Fibroblast of lung (primary cell): ENCODE measurements around the gene IL1B. TPM values are rescaled to one million over a fixed set of nuclear protein-coding genes. Genes with fewer than 3 reads are reported as not detected.

Source experiments
- DNase-seq, 2 donors: peaks; one replicate each; pipeline versions ENCODE4 v3.0.0 to v3.0.0-alpha.2; 2010; ENCODE audit warnings: low read depth in 2 of 2
- H2AFZ ChIP-seq: 2 replicates; pipeline ENCODE4 v1.5.1; 2012; ENCODE audit warnings: low read length, control low read depth, inconsistent platforms
- H3K27ac ChIP-seq: 2 replicates; pipeline ENCODE4 v1.5.1; 2011; ENCODE audit warnings: low read length, control low read depth; ENCODE audit not compliant: insufficient read depth
- H3K27me3 ChIP-seq: 2 replicates; pipeline ENCODE4 v1.5.1; 2011; ENCODE audit warnings: mild to moderate bottlenecking, low read length; ENCODE audit not compliant: control insufficient read depth, insufficient read depth
- H3K36me3 ChIP-seq: 2 replicates; pipeline ENCODE4 v1.5.1; 2011; ENCODE audit warnings: low read length; ENCODE audit not compliant: control insufficient read depth, insufficient read depth
- H3K4me1 ChIP-seq: 2 replicates; pipeline ENCODE4 v1.5.1; 2011; ENCODE audit warnings: low read length; ENCODE audit not compliant: control insufficient read depth, insufficient read depth; ENCODE audit errors: extremely low read depth
- H3K4me2 ChIP-seq: 2 replicates; pipeline ENCODE4 v1.5.1; 2011; ENCODE audit warnings: low read length, control low read depth; ENCODE audit not compliant: insufficient read depth; ENCODE audit errors: extremely low read depth
- H3K4me3 ChIP-seq, 4 experiments: fragments of 200-600 bp in 1 of 4; sonication (generic) in 1 of 4; replicated peaks in 1 of 4; 2 replicates each; pipeline ENCODE4 v1.5.1; 2011 to 2016; ENCODE audit warnings: low read length in 4 of 4, low read depth in 3 of 4, mild to moderate bottlenecking in 3 of 4, control low read depth in 2 of 4, inconsistent platforms in 1 of 4, mixed read lengths in 1 of 4; ENCODE audit not compliant: insufficient read depth in 1 of 4; ENCODE audit errors: control extremely low read depth in 1 of 4
- H3K79me2 ChIP-seq: 2 replicates; pipeline ENCODE4 v1.5.1; 2012; ENCODE audit warnings: mild to moderate bottlenecking, low read length, inconsistent platforms; ENCODE audit not compliant: control insufficient read depth, insufficient read depth
- H3K9ac ChIP-seq: 2 replicates; pipeline ENCODE4 v1.5.1; 2011; ENCODE audit warnings: mild to moderate bottlenecking, low read length, control low read depth; ENCODE audit not compliant: insufficient read depth
- H3K9me3 ChIP-seq: 2 replicates; pipeline ENCODE4 v1.5.1; 2012; ENCODE audit warnings: low read depth, low read length; ENCODE audit not compliant: control insufficient read depth, insufficient read depth
- H4K20me1 ChIP-seq: 2 replicates; pipeline ENCODE4 v1.5.1; 2011; ENCODE audit warnings: low read length; ENCODE audit not compliant: control insufficient read depth, insufficient read depth; ENCODE audit errors: extremely low read depth
- EZH2 ChIP-seq: IDR thresholded peaks from 2 replicates; pipeline ENCODE4 v1.5.1; 2012; ENCODE audit warnings: low read length, control low read depth, mild to moderate bottlenecking; ENCODE audit errors: missing control alignments
- polyA plus RNA-seq, 2 donors: library from polyadenylated mRNA; depleted of rRNA in 1 of 2; stranded (reverse) in 1 of 2; unstranded in 1 of 2; fragments of >200 nt; gene quantifications; 2 replicates each; pipeline ENCODE4 v1.2.1, GENCODE V29; 2011 to 2012; ENCODE audit warnings: missing spikeins in 1 of 2
- total RNA-seq: library from RNA; depleted of rRNA; stranded (reverse); fragments of >200 nt; gene quantifications from 2 replicates; pipeline ENCODE4 v1.2.1, GENCODE V29; 2014
- TF ChIP-seq, protein P1 (sequence below), 2 donors: IDR thresholded peaks in 1 of 2; conservative IDR thresholded peaks in 1 of 2; 1 replicate in 1 of 2; 2 replicates in 1 of 2; pipeline ENCODE4 v1.5.1; 2011 to 2012; ENCODE audit warnings: low read length in 2 of 2, control low read depth in 1 of 2, inconsistent platforms in 1 of 2, low read depth in 1 of 2, mild to moderate bottlenecking in 1 of 2

Gene IL1B
- total and polyA plus RNA-seq, 2 donors (not counting 1 experiment from before 2014, with no cell fraction given): 0.23 TPM; not detected in 1

DNA sequence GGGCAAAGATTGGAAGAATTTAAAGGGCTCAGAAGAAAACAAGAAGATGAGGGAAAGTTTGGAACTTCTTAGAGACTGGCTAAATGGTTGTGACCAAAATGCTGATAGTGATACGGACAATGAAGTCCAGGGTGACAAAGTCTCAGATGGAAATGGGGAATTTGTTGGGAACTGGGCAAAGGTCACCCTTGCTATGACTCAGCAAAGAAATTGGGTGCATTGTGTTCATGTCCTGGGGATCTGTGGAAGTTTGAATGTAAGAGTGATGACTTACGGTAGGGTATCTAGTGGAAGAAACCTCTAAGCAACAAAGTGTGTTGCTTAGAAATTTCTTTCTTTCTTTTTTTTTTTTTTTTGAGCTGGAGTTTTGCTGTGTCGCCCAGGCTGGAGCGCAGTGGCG lies 46.3 kb downstream of the IL1B start:
- H3K27ac ChIP-seq: no peak overlapping the region
- H3K4me1 ChIP-seq: peaks cover 4% of the 10 kb centered on the region
- DNase-seq: no peak
- H3K9ac ChIP-seq: no peak overlapping the region
- no peaks in the 10 kb centered on the region for H3K9me3 ChIP-seq
- no peak overlapping the region for H3K4me2 ChIP-seq
- no peak overlapping the region for H2AFZ ChIP-seq
- no peaks in the 10 kb centered on the region for H3K79me2 ChIP-seq
- no peak for TF ChIP-seq EZH2
- TF ChIP-seq, protein P1, sequence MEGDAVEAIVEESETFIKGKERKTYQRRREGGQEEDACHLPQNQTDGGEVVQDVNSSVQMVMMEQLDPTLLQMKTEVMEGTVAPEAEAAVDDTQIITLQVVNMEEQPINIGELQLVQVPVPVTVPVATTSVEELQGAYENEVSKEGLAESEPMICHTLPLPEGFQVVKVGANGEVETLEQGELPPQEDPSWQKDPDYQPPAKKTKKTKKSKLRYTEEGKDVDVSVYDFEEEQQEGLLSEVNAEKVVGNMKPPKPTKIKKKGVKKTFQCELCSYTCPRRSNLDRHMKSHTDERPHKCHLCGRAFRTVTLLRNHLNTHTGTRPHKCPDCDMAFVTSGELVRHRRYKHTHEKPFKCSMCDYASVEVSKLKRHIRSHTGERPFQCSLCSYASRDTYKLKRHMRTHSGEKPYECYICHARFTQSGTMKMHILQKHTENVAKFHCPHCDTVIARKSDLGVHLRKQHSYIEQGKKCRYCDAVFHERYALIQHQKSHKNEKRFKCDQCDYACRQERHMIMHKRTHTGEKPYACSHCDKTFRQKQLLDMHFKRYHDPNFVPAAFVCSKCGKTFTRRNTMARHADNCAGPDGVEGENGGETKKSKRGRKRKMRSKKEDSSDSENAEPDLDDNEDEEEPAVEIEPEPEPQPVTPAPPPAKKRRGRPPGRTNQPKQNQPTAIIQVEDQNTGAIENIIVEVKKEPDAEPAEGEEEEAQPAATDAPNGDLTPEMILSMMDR (conservative IDR thresholded peaks at IDR 0.05 in 1 of 2, IDR thresholded peaks at IDR 0.05 in 1 of 2; ENCODE audit: low read depth in 1 of 2, low read length in 2 of 2): no peak
- no peaks in the 10 kb centered on the region for H3K36me3 ChIP-seq
- no peaks in the 10 kb centered on the region for H3K27me3 ChIP-seq
- no peak overlapping the region for H3K4me3 ChIP-seq
- no peaks in the 10 kb centered on the region for H4K20me1 ChIP-seq

DNA sequence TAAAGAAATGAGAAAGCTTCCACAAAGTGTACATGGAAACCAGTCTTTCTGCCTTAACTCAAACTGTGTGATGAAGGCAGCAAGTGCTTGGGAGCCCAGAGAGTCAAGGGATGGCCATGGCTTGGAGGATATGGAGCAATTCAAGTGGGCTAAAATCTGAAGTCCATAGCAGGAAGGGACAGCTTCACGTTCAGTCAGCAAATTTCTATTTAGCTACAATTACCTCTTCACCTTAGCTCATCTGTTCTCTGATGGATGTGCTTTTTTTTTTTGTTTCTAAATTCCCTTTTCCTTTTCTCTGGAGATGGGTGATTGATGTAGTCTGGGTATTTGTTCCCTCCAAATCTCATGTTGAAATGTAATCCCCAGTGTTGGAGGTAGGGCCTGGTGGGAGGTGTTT lies 47.4 kb downstream of the IL1B start:
- Histone ChIP-seq H4K20me1 (no peaks in the 10 kb centered on the region), H3K4me2 (no peak overlapping the region), H2AFZ (no peak overlapping the region), H3K27ac (no peak overlapping the region), H3K27me3 (no peaks in the 10 kb centered on the region), H3K9ac (no peak overlapping the region), H3K4me1 (peaks cover 2% of the 10 kb centered on the region), H3K4me3 (no peak overlapping the region), H3K79me2 (no peaks in the 10 kb centered on the region), H3K36me3 (no peaks in the 10 kb centered on the region), H3K9me3 (no peaks in the 10 kb centered on the region)
- DNase-seq: no peak
- TF ChIP-seq EZH2: no peak
- TF ChIP-seq, protein P1 (conservative IDR thresholded peaks at IDR 0.05 in 1 of 2, IDR thresholded peaks at IDR 0.05 in 1 of 2; ENCODE audit: low read depth in 1 of 2, low read length in 2 of 2): no peak

DNA sequence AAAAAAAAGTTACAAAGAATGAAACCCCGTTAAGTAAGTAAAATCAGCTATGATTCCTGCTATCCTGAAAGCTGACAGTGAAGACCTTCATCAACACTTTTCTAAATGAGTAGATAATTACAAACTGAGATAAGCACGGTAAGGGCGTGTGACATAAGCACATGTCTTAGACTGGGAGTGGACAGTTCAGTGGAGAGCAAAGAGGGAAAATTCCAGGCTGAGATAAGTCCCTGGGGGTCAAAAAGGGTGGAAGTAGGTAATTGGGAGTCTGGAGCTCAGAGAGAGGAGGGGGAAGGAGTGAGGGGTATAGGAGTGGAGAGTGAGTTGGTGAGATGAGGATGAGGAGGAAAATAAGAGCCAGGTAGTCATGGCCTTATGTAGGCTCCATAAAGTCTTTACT lies 47.9 kb downstream of the IL1B start:
- Histone ChIP-seq H3K9ac (no peak overlapping the region), H3K36me3 (no peaks in the 10 kb centered on the region), H3K27me3 (no peaks in the 10 kb centered on the region)

More for the DNA sequence above, 47.9 kb downstream of the IL1B start:
- TF ChIP-seq EZH2: no peak
- TF ChIP-seq, protein P1 (conservative IDR thresholded peaks at IDR 0.05 in 1 of 2, IDR thresholded peaks at IDR 0.05 in 1 of 2; ENCODE audit: low read depth in 1 of 2, low read length in 2 of 2): no peak
- no peak for DNase-seq
- Histone ChIP-seq H3K4me2 (no peak overlapping the region), H3K9me3 (no peaks in the 10 kb centered on the region), H2AFZ (no peak overlapping the region), H3K4me1 (no peaks in the 10 kb centered on the region), H3K79me2 (no peaks in the 10 kb centered on the region), H3K27ac (no peak overlapping the region), H4K20me1 (no peaks in the 10 kb centered on the region), H3K4me3 (no peak overlapping the region)
